ENCODE measurements around the gene ACAD10.

DNA sequence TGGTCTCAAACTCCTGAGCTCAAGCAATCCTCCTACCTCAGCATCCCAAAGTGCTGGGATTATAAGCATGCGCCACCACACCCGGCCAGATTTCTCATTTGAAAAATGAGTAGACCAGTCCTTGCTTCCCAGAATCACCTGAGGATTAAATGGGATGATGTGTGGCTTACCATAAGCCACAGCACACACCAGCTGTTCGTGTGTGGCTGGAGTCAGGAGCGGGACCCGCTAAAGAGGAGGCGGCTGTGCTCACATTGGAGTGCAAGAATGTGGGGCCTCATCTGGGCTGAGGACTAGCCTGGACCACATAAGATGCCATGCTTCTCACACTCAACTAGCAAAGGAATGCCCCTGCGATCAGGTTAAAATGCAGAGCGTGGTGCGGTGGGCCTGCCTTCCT is 74.1 kb downstream of the ACAD10 start:
- TF ChIP-seq, protein P1, sequence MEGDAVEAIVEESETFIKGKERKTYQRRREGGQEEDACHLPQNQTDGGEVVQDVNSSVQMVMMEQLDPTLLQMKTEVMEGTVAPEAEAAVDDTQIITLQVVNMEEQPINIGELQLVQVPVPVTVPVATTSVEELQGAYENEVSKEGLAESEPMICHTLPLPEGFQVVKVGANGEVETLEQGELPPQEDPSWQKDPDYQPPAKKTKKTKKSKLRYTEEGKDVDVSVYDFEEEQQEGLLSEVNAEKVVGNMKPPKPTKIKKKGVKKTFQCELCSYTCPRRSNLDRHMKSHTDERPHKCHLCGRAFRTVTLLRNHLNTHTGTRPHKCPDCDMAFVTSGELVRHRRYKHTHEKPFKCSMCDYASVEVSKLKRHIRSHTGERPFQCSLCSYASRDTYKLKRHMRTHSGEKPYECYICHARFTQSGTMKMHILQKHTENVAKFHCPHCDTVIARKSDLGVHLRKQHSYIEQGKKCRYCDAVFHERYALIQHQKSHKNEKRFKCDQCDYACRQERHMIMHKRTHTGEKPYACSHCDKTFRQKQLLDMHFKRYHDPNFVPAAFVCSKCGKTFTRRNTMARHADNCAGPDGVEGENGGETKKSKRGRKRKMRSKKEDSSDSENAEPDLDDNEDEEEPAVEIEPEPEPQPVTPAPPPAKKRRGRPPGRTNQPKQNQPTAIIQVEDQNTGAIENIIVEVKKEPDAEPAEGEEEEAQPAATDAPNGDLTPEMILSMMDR (IDR thresholded peaks at IDR 0.05 in 2 of 3, conservative IDR thresholded peaks at IDR 0.05 in 1 of 3; ENCODE audit: control insufficient read depth in 2 of 3, extremely low read depth in 1 of 3, insufficient read depth in 1 of 3, low read depth in 3 of 3, low read length in 3 of 3): no peak
- TF ChIP-seq SIN3A (IDR thresholded peaks at IDR 0.05; ENCODE audit: low read depth, low read length) (no peak), STAT1 (conservative IDR thresholded peaks at IDR 0.05) (no peak), RCOR1 (conservative IDR thresholded peaks at IDR 0.05; ENCODE audit: low read depth, low read length) (no peak), POLR2A (IDR thresholded peaks at IDR 0.05; ENCODE audit: low read depth, low read length) (no peak), MXI1 (IDR thresholded peaks at IDR 0.05; ENCODE audit: low read depth, low read length) (no peak), TAF1 (IDR thresholded peaks at IDR 0.05; ENCODE audit: borderline replicate concordance, low read depth, low read length) (no peak), JUNB (IDR thresholded peaks at IDR 0.05) (no peak)
- TF ChIP-seq, protein P2, sequence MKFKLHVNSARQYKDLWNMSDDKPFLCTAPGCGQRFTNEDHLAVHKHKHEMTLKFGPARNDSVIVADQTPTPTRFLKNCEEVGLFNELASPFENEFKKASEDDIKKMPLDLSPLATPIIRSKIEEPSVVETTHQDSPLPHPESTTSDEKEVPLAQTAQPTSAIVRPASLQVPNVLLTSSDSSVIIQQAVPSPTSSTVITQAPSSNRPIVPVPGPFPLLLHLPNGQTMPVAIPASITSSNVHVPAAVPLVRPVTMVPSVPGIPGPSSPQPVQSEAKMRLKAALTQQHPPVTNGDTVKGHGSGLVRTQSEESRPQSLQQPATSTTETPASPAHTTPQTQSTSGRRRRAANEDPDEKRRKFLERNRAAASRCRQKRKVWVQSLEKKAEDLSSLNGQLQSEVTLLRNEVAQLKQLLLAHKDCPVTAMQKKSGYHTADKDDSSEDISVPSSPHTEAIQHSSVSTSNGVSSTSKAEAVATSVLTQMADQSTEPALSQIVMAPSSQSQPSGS (IDR thresholded peaks at IDR 0.05; ENCODE audit: low read length): no peak
- TF ChIP-seq, protein P3, sequence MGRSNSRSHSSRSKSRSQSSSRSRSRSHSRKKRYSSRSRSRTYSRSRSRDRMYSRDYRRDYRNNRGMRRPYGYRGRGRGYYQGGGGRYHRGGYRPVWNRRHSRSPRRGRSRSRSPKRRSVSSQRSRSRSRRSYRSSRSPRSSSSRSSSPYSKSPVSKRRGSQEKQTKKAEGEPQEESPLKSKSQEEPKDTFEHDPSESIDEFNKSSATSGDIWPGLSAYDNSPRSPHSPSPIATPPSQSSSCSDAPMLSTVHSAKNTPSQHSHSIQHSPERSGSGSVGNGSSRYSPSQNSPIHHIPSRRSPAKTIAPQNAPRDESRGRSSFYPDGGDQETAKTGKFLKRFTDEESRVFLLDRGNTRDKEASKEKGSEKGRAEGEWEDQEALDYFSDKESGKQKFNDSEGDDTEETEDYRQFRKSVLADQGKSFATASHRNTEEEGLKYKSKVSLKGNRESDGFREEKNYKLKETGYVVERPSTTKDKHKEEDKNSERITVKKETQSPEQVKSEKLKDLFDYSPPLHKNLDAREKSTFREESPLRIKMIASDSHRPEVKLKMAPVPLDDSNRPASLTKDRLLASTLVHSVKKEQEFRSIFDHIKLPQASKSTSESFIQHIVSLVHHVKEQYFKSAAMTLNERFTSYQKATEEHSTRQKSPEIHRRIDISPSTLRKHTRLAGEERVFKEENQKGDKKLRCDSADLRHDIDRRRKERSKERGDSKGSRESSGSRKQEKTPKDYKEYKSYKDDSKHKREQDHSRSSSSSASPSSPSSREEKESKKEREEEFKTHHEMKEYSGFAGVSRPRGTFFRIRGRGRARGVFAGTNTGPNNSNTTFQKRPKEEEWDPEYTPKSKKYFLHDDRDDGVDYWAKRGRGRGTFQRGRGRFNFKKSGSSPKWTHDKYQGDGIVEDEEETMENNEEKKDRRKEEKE (IDR thresholded peaks at IDR 0.05): no peak
- TF ChIP-seq, protein P4, sequence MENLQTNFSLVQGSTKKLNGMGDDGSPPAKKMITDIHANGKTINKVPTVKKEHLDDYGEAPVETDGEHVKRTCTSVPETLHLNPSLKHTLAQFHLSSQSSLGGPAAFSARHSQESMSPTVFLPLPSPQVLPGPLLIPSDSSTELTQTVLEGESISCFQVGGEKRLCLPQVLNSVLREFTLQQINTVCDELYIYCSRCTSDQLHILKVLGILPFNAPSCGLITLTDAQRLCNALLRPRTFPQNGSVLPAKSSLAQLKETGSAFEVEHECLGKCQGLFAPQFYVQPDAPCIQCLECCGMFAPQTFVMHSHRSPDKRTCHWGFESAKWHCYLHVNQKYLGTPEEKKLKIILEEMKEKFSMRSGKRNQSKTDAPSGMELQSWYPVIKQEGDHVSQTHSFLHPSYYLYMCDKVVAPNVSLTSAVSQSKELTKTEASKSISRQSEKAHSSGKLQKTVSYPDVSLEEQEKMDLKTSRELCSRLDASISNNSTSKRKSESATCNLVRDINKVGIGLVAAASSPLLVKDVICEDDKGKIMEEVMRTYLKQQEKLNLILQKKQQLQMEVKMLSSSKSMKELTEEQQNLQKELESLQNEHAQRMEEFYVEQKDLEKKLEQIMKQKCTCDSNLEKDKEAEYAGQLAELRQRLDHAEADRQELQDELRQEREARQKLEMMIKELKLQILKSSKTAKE (IDR thresholded peaks at IDR 0.05; ENCODE audit: low read depth, poor library complexity, severe bottlenecking): no peak
- TF ChIP-seq, protein P5, sequence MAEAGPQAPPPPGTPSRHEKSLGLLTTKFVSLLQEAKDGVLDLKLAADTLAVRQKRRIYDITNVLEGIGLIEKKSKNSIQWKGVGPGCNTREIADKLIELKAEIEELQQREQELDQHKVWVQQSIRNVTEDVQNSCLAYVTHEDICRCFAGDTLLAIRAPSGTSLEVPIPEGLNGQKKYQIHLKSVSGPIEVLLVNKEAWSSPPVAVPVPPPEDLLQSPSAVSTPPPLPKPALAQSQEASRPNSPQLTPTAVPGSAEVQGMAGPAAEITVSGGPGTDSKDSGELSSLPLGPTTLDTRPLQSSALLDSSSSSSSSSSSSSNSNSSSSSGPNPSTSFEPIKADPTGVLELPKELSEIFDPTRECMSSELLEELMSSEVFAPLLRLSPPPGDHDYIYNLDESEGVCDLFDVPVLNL (IDR thresholded peaks at IDR 0.05; ENCODE audit: low read depth, low read length): no peak
